ENCODE measurements around the gene BTBD18.

BTBD18 gene

GRCh38 chr11:57699813-57700212 is 51.8 kb downstream of the BTBD18 start:
- no peaks in the 10 kb centered on the region for H3K4me1 Mint-ChIP-seq (ENCODE audit: low read depth)
- no peaks in the 10 kb centered on the region for H3K9me3 Mint-ChIP-seq
- H3K36me3 Mint-ChIP-seq (ENCODE audit: low read depth) = peaks cover 58% of the 10 kb centered on the region
- no peak overlapping the region for H3K4me3 Mint-ChIP-seq
- H3K27me3 Mint-ChIP-seq (ENCODE audit: low read depth) = no peaks in the 10 kb centered on the region
- H3K27ac Mint-ChIP-seq = no peak overlapping the region
- no peak for DNase-seq (ENCODE audit: low spot score)

DNA sequence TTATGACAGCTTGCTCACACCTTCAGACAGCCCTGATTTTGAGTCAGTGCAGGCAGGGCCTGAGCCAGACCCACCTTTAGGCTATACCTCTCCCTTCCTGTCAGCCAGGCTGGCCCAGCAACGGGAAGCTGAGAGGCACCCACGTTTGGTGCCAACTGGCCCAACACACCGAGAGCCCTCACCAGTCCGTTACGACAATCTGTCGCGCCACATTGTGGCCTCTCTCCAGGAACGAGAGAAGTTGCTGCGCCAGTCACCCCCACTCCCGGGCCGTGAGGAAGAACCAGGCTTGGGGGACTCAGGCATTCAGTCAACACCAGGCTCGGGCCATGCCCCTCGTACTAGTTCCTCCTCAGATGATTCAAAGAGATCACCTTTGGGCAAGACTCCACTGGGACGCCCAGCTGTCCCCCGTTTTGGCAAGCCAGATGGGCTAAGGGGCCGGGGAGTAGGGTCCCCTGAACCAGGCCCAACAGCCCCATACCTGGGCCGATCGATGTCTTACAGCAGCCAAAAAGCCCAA is 52.7 kb downstream of the BTBD18 start:
- Mint-ChIP-seq H3K27me3 (ENCODE audit: low read depth) (no peaks in the 10 kb centered on the region), H3K4me3 (no peak overlapping the region), H3K27ac (no peak overlapping the region), H3K4me1 (ENCODE audit: low read depth) (no peaks in the 10 kb centered on the region), H3K36me3 (ENCODE audit: low read depth) (peaks cover 50% of the 10 kb centered on the region), H3K9me3 (no peaks in the 10 kb centered on the region)
- no peak for DNase-seq (ENCODE audit: low spot score)

All from T-helper 2 cell treated with Interferon-gamma antibody and Interleukin-4, amounts not matched to agents 5 μg/mL and 100 μg/mL, for 36 hours (primary cell).